BJ (cell line): Measurements from ENCODE around the gene NEURL1B. TPM values are rescaled to one million over a fixed set of nuclear protein-coding genes. Genes with fewer than 3 reads are reported as not detected.

Experiments
- CTCF ChIA-PET: fragments of 350-600 bp; formaldehyde crosslinking; extraction: SDS; loops from one replicate; lab custom pipeline; 2021; ENCODE audit warnings: antibody characterized with exemption, inconsistent platforms; lab: Yijun Ruan, JAX
- POLR2A ChIA-PET: fragments of 300-600 bp; sonication (Branson Sonifier 250); formaldehyde crosslinking; extraction: SDS; loops from one replicate; lab custom pipeline; 2021; ENCODE audit warnings: antibody characterized with exemption; lab: Charles Lee
- DNase-seq: peaks from one replicate; pipeline ENCODE4 v3.0.0-alpha.2; 2011; ENCODE audit warnings: low read depth
- H3K27me3 ChIP-seq: 2 replicates; pipeline ENCODE4 v1.6.0; 2011; ENCODE audit warnings: low read length; ENCODE audit not compliant: control insufficient read depth, insufficient read depth
- H3K36me3 ChIP-seq: 2 replicates; pipeline ENCODE4 v1.5.1; 2011; ENCODE audit warnings: low read length; ENCODE audit not compliant: control insufficient read depth, insufficient read depth
- H3K4me3 ChIP-seq: 2 replicates; pipeline ENCODE4 v1.5.1; 2011; ENCODE audit warnings: low read depth, mild to moderate bottlenecking, control low read depth, low read length
- CTCF ChIP-seq: IDR thresholded peaks from 2 replicates; pipeline ENCODE4 v1.5.1; 2011; ENCODE audit warnings: low read depth, mild to moderate bottlenecking, control low read depth, inconsistent platforms, low read length, moderate library complexity; ENCODE audit not compliant: insufficient read depth
- polyA plus RNA-seq: library from polyadenylated mRNA; depleted of rRNA; stranded (reverse); fragments of >200 nt; gene quantifications from 2 replicates; pipeline ENCODE4 v1.2.3, GENCODE V29; 2011

Gene NEURL1B
- polyA plus RNA-seq, 1 experiment = 2.3 TPM

GRCh38 chr5:172732201-172732865 lies 91.3 kb downstream of the NEURL1B start:
- H3K36me3 ChIP-seq = no peaks in the 10 kb centered on the region
- H3K27me3 ChIP-seq = no peaks in the 10 kb centered on the region
- DNase-seq = no peak
- H3K4me3 ChIP-seq = no peak overlapping the region
- CTCF ChIA-PET = interaction anchor here (0.7 to 4.0 kb wide), 12 partner anchors 9 to 202 kb away, joined by 3 to 21 read pairs (median 4); no protein-coding TSS in a partner anchor
- no peak for TF ChIP-seq CTCF
- POLR2A ChIA-PET = interaction anchor here (0.6 to 1.5 kb wide), 2 partner anchors 10 to 15 kb away, joined by 3 read pairs; no protein-coding TSS in a partner anchor

GRCh38 chr5:172733131-172733973 lies 92.3 kb downstream of the NEURL1B start:
- ChIA-PET POLR2A (interaction anchor here (0.6 to 1.5 kb wide), 6 partner anchors 9 to 195 kb away, joined by 3 to 10 read pairs (median 4); no protein-coding TSS in a partner anchor), CTCF (interaction anchor here (0.6 to 4.0 kb wide), 16 partner anchors 8 to 663 kb away, joined by 3 to 21 read pairs (median 4); partner anchors contain the start of gene DUSP1)
- no peak overlapping the region for H3K4me3 ChIP-seq
- H3K36me3 ChIP-seq = no peaks in the 10 kb centered on the region
- no peak for TF ChIP-seq CTCF
- H3K27me3 ChIP-seq = no peaks in the 10 kb centered on the region
- peak; percentile 99 for DNase-seq

- DNase-seq = no peak
- POLR2A ChIA-PET = interaction anchor here (0.6 to 0.7 kb wide), 2 partner anchors 67 to 194 kb away, joined by 4 to 8 read pairs; no protein-coding TSS in a partner anchor
- Histone ChIP-seq H3K36me3 (no peaks in the 10 kb centered on the region), H3K4me3 (no peak overlapping the region), H3K27me3 (no peaks in the 10 kb centered on the region)
- CTCF ChIA-PET = interaction anchor here (0.6 to 4.0 kb wide), 9 partner anchors 12 to 662 kb away, joined by 3 to 21 read pairs (median 4); partner anchors contain the start of gene DUSP1
- no peak for TF ChIP-seq CTCF
Measured at GRCh38 chr5:172733974-172734346, 92.9 kb downstream of the NEURL1B start.

- ChIA-PET POLR2A (no interaction called here), CTCF (interaction anchor here (0.7 to 4.0 kb wide), 2 partner anchors 21 to 1250 kb away, joined by 3 to 21 read pairs; no protein-coding TSS in a partner anchor)
- no peaks in the 10 kb centered on the region for H3K36me3 ChIP-seq
- no peak for TF ChIP-seq CTCF
- H3K27me3 ChIP-seq = no peaks in the 10 kb centered on the region
- no peak overlapping the region for H3K4me3 ChIP-seq
- DNase-seq = no peak
Measured at GRCh38 chr5:172735141-172735831, 94.2 kb downstream of the NEURL1B start.
